ENCODE measurements around the gene INSIG2.
A peak's percentile ranks its signal among the peaks of the same experiment; 100 is the strongest.

Gene INSIG2
- total RNA-seq = 3.5 to 8.1 (median 5.8) reads per million in 4 donors

DNA sequence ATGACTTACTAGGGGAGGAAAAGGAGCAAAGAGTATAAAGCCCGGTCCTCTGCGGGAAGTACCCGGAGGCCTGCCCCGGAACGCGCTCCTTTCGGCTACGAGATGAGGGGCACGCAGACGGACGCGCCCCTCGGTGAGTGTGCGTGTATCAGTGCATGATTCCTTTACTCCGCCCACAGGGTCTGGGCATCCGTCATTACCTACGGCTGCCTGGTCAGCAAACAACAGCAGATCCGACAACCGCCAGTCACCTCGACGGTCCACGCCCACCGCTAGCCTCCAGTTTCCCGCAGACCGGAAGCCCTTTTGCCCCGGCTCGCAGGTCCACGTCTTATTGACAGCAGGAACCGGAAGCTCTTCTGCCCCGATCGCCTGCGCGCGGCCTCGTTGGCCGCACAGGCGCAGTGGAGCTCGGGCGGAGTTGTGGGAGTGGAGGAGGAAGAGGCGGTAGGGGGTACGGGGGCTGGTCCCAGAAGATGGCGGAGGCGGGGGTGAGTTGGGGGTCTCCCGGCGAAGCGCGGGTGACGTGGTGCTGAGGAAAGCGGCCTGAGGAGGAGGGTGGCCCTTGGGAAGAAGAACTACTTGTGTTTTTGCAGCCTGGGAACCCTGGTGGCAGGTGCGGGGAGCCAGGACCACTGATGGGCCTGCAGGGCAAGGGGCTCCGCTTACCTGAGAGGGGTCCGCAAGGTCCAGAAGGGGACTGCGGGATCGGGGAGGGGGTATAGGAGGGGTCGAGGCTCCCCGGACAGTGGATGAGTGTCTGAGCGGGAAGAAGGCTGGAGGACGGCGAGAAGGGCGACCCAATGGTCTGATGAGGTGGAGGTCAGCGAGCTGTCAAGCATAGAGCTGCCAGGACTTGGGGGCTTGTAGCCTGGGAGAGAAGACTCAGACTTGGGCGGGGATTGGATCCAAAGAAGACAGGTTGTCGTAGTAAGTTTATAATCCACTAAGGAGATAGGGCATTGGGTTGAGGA is at the start of gene INSIG2:
INSIG2 (plus strand) TSS at position 421 of the 974 bp plus-strand sequence. CDS start 8,086 bp downstream, outside the sequence.
- peak; percentile 73 to 96 (median 78) for DNase-seq

DNA sequence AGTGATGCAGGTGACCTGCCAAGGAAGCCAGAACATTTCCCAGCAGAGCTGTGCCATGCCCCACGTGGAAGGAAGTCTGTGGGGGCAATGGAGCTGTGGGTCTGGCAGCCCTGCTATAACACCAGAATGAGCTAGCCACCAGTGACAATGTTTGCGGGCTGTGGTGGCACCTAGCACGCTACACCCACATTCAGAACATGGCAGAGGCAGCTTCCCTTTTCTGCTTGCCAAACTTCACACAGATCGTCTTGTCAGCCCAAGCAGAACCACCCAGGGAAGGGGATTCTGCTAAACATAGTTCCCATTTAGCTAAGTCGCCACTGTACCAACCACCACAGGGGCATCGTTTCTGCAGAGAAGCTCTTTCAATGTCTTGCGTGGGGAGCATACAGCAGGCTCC is 47.4 kb upstream of the INSIG2 start:
- DNase-seq = no peak

DNA sequence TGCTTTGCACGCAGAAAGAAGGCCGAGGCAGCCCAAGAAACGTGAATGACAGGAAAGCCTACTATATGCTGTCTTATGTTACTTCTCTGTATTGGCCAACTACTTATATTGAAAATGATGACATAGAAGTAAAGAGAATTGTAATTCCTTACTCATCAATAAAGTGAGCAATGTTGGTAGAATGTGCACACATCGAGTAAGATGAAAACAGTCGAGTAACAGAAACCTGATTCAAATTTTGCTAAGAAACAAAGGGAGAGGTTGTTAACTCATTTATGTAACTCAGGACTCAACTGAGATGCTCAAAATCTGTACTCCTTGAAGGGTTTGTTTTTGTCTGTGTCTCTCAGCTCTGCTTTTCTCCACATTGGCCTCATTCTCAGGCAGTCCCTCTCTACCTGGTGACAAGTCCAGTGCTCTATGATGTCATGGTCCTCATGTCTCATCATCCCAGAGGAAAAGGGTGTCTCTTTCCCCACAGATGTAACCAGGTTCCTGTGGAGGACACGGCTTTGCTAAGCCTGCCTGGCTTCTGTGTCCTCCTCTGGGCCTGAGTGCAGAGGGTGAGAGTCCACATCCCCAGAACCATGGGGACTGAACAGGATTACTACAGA is 44.1 kb upstream of the INSIG2 start:
- DNase-seq = peak in 1 of 5 donors; percentile 26

DNA sequence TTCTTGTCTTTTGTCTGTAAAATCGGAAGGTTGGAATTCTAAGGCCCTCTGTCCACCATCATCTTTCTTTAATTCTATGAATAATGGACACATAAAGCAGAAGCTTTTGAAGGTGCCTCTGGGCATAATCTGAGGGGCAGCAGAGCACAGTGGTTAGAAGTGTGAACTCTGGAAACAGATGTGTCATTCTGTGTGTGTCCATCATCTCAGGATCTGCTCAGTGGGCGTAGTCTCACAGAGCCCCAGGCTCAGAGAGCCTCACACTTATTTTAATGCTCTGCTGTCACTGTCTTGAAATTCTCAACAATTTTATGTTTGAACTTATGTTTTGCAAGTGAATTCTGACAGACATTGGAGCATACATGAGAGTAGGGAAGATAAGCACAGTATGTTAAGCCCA is 43.4 kb upstream of the INSIG2 start:
- DNase-seq = peak in 1 of 5 donors; percentile 6

DNA sequence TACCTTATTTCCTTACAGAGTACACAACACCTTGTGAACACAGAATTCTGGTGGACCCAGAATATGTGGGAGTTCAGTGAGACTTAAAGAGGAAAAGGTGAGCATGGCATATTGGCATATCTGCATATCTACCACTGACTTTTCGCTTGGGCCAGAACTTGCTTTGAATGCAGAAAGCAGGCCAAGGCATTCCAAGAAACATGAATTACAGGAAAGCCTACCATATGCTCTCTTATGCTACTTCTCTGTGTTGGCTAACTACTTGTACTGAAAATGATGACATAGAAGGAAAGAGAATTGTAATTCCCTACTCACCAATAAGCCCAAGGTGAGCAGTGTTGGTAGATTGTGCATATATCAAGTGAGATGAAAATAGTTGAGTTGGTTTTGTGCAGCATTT is 43.0 kb upstream of the INSIG2 start:
- no peak for DNase-seq

DNA sequence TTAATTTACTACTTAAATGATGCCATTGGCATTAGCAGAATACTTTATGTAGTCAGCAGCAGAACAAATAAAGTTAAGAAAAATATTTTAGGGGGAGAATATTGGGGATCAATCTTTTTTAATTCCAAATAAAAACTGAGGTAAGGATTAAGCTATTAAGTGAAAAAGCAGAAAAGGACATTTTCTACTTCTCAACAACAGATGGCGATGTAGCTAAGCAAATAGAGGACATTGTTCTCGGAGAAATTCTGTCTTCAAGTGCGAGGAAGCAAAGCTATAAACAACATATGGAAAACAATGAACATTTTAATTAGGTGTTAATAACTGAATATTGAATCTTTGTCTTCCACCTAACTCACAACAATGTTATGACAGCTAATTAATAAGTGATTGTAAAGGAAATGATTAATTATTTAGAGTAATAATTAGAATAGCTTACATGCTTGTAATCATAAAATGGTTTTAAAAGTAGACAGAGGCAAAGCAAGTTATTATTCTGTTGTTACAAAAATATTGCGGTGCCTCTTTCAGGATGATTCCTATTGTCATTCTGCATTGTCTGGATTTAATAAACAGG is 41.5 kb upstream of the INSIG2 start:
- peak in 1 of 5 donors; percentile 19 for DNase-seq

DNA sequence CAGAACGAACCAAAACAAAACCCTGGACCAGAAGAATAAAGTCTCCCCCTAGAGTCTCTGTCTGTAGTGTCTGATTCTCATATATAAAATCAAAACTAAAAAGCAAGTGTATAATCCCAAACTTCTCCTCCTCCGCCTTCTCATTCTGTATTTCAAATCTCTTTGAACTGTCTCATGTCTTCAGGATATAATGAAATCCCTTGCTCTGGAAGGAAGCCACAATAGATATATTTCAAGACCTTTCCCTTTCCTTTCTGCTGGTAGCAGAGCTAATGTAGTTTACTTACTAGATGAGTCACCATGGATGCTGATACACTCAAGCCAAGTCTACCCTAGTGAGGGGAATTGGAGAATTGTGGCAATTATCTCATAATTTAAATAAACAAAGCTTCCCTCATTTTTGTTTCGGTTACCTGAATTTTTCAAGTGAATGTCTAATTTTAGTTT is 40.9 kb upstream of the INSIG2 start:
- no peak for DNase-seq

DNA sequence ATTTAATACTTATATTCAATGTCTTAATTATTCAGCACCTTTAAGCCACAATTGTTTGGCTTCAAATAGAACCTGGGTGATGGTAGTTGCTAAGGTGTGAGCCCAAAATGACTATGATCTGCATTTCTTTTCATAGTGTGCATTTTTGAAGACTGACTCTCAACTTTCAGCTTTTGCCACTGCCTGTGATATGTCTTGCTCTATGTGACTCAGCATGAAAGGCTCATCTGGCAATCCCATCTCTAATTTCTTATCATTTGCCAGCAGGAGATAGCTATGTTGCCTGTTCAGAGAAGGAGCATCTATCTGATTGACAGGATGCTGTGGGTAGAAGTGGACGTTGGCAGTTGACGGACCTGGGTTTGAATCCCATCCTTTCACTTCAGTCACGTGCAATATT is 39.9 kb upstream of the INSIG2 start:
- DNase-seq = no peak

DNA sequence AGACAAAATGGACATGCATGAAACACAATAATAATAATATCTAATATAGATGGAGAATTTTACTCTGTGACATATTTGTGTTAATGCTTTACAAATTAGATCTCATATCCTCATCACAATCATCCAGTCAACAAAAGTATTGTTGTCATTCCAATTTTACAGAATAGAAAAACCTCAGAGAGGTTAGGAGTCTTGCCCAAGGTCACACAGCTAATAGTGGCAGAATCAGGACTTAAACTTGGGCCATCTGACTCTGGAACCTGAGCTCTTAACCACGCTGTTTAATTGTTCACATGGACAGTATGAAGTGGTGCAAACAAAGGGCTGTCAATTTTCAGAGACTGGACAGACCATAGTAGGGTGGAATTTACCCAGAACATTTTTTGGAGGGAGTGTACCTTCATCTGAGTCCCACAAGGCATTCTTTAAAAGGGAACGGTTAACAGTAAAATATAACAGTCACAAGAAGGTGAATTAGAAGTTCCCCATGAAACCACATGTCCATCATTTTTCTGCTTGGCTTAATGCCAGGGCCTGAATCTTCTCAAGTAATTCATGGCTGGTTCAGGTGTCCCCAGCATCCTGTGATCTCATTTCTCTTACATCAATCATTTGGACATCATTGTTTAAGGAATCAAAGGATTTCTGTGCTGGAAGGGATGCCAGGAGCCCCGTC is 39.0 kb upstream of the INSIG2 start:
- no peak for DNase-seq

DNA sequence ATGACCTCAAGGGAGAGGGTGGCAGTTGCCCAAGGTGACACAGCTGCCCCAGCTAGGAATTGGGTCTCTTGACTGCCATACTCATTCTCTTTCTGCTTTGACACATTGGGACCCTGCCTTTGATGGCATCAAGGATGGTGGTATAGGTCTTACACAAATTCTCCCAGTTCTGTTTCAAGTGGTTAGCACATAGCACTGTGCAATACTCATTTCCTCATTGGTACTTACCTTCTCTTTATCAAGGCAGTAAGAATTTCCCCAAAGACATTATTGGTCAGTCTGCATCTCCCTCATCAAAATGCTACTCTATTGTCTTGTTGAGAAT is 38.5 kb upstream of the INSIG2 start:
- DNase-seq = no peak

DNA sequence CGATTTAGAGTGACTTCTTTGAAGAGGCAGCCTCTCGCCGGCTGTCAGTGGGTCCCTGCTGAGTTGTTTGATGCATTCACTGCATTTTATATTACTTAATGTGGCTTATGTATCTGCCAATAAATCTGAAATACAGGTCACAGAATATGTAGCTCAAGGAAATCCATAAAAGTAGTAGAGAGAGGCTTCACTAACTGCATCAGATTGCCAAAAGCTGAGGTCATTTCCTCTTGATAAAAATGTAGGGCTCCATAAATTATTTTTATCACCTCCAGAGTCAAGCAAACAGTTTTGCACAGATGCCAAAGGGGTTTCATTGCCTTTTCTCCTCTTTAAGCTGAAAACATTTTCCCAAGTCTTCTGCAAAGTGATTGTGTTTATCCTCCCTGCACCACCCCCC is 37.9 kb upstream of the INSIG2 start:
- no peak for DNase-seq

DNA sequence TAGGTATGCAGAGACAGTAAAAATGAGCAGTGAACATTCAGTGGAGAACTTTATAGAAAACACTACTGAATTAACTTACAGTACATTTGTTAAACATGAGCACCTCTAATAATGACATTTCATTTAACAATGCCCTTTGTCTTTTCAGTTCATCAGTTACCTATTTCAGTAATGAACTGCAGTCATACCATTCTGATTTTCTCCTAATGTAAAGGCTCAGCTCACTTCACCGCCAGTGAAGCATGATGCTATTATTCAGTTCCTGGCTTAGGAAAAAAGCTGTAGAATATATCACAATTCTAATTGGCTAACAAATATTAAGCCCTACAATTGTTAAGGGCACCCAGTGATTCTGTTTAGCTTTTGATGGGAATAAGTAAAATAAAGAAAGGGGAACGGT is 37.3 kb upstream of the INSIG2 start:
- DNase-seq = no peak

DNA sequence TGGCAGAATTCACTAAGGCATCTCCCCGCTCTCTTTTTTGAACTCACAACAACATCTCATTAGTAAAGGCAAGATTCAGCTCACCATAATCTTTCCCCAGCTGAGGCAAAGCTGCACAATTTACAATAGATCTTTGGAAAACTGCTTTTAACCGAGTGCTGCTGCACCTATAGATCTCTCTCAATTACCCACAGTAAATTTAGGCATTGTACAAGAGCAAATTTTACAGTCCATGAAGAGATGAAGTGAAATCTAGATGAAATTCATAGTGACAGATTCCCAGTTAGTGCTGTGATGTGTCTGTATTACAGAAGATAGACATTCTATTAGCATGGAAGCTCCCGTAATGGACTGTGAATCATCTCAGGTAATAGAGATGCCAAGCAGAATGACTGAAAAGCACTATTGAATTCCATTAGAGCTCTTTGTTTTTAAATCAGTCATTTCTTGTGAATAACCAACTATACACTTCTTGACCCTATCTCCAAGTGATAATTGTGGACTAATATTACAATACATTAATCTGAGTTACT is 36.4 kb upstream of the INSIG2 start:
- DNase-seq = no peak

DNA sequence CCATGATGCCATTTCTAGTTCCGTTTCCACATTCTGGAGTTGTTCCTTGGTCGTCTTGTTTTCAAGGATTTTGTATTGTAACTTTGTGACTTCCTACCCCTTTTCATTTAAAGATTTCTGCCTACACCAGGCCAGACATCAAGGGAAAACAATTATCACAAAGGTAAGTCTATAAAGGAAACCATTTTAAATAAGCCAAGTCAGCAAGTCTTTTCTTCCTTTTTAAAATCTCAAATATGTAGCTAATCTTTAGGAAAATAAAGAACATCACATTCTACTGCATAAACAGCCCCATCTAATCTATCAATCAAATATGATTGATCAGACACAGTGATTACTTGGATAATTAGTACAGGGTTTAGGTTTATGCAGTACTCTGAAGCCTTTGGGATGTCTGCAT is 35.8 kb upstream of the INSIG2 start:
- DNase-seq = no peak

DNA sequence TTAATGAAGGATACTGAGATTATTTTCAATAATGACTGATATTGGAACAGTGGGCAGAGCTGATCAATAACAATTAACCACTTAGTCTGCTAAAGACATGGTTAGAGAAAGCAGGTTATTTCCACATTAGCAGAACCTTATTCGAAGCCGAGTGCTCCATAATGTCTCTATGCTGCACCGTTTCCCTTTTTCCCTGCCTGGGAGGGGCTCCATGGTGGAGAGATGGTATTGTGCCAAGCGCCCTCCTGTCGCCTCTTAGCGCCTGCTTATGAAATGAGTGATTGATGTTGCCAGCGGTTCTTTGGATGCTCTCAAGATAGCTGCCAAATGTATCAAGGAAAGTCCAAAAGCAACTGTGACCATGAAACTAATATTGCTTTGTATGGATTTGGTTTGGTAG is 34.6 kb upstream of the INSIG2 start:
- DNase-seq = no peak

DNA sequence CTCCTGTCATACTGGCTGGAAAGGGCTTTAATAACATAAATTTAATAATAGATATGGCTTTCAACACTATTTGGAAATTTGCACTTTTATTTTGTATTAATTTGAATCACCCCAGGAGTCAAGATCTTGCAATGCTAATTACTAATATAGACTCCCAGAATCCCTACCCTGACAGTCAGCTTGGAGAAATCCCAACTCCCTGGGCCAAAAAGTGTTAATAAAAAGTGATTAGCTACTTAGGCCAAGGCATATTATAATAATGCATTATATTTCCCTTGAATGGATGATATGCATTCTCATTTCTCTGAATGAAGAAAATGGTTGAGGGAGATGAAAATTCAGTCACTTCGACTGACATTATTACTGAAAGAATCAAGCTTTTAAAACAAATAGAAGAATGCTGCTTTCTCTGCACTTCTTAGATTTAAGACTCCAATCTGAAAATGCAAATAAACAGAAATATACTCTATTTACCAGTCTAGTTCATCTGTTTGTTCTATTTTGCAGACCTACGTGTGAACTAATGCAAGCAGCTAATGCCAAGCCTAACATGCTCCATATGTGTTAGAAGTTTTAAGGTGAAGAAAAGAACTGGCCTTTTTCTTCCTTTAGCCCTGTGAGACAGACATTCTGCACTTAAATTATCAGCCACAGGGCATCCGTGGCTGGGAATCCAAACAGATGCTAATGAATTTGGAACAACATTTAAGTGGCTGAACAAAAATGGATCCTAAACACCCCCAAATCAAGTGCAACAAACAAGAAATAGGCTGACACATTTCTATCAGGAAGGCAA is 33.9 kb upstream of the INSIG2 start:
- DNase-seq = no peak

DNA sequence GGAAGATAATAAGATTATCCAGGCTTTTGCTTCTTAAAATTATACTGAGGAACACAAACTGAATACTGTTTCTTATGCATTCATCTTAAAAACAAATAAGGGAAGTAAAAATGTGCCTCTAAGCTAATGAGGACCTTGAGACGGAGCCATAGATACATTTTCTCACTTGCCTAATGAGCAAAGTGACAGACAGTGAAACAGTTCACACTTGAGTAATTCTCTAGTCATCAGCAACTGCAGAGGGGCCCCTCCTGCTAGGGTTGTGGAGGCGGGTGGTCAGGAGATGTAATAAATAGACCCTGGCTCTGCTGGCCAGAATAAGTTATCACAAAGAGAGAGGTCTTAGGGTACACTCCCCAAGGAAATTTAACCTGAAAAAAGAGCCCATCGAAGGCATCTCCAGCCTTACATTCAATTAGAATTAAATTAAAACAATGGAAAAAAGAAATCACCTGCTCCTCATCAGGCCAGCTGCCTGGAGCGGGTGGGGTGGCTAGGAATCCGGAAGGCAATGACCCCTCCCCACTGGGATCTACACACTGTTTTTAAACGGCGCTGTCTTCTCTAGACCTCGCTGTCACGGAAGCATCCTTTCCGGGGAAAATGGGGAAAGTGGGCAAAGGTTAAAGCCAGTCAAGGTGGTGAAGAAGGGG is 32.6 kb upstream of the INSIG2 start:
- DNase-seq = no peak

DNA sequence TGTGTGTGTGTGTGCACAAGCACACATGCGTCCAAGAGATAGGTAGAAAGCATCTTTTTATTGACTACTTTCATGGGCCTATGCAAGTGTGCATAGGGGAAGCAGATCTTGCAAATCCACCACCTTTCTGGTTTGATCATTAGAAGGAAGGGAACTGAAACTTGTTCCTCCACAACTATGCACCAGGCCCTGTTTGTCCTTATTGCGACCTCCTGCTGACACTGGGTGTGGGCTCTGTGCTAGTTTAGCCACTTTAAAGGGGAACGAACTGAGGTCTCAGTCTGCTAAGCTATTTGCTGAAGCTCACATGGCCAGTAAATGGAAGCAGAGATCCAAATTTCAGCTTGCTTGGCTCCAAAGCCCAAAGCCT is 32.1 kb upstream of the INSIG2 start:
- no peak for DNase-seq

DNA sequence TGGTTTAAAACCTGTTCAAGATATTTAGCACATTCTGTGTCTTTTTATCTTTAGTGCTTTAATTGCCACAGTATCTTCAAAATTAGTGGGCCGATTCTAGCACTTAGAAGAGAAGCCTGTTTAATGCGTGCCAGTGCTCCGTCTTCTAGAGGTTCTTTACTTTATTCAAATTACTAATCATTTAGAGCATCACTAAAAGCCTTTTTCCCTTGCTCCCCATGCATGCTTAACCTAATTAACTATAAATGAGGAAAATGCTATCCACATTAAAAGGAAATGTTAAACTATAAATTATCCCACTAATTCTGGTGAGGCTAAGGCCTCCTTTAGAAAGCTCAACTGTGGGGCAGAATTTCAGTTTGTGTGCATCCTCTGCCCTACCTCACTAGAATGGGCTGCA is 31.5 kb upstream of the INSIG2 start:
- DNase-seq = no peak

DNA sequence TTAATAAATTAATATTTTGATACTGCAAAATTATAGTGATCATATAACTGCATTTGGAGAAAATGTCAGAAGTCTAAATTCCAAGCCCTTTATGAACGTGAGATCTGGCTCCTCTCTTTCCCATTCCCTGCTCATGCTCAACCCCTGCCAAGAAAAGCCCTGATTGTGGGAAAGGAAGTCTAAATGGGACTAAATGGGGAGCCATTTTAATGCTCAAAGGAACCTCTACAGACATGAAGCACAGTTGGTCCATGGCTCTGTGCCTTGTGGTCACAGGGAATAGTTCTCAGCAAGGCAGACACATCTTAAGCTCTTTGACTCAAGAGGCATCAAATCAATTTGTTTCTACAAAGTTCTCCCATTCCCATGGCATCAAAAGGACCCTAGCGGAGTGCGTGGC is 29.3 kb upstream of the INSIG2 start:
- no peak for DNase-seq

DNA sequence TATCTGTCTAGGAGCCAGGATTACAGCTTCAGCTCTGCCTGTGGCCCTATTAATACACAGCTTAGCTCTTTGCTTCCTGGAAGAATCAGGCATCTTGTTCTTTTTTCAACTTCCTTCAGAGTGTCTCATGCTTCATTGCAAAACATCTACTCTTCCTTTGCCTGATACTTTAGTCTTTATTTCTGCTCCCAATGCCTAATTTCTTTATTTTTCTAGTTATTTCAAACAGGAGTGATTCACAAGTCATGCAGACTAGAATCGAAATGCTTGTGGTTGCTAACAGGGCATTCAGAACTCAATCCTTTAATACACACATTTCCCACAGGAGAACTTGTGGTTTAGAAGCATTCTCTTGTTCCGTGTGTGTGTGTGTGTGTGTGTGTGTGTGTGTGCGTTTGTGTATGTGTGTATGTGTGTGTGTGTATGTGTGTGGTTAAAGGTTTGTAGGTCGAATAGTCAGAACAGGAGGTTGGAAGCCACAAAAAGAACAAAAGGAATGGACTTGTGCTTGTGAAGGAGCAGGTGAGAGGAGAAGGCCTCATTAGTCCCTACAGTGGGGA is 28.3 kb upstream of the INSIG2 start:
- peak in 1 of 5 donors; percentile 24 for DNase-seq
